ENCODE data around the gene MOV10L1.
"Not testable (repeated sequence)": the region's sequence is repeated elsewhere in the genome, so short reads cannot be mapped to it uniquely, and the experiment has no call there.

MOV10L1 gene

GRCh38 chr22:50165436-50166123, 75.8 kb downstream of the MOV10L1 start:
- DNase-seq: no peak

- no peak for DNase-seq
These were observed 78.1 kb downstream of the MOV10L1 start for GRCh38 chr22:50167689-50168489.

GRCh38 chr22:50168490-50169180, 78.8 kb downstream of the MOV10L1 start:
- DNase-seq: not testable (repeated sequence)

- DNase-seq: no peak
These were observed 79.5 kb downstream of the MOV10L1 start for GRCh38 chr22:50169181-50169759.

GRCh38 chr22:50169774-50170341, 80.1 kb downstream of the MOV10L1 start:
- peak; percentile 70 for DNase-seq

- no peak for DNase-seq
These were observed 80.9 kb downstream of the MOV10L1 start, which contains the start of gene PANX2 for GRCh38 chr22:50170453-50171318. Gene PANX2 (plus strand): TSS chr22:50170731. CDS start chr22:50170731, 0 bp downstream.

- no peak for DNase-seq
These were observed 81.6 kb downstream of the MOV10L1 start for GRCh38 chr22:50171319-50171964.

- no peak for DNase-seq
These were observed 82.2 kb downstream of the MOV10L1 start for GRCh38 chr22:50171965-50172421.

GRCh38 chr22:50173311-50173982, 83.6 kb downstream of the MOV10L1 start:
- DNase-seq: no peak

- DNase-seq: no peak
These were observed 84.2 kb downstream of the MOV10L1 start for GRCh38 chr22:50173983-50174355.

- no peak for DNase-seq
These were observed 84.8 kb downstream of the MOV10L1 start for GRCh38 chr22:50174382-50175190.

GRCh38 chr22:50175191-50175461, 85.3 kb downstream of the MOV10L1 start:
- DNase-seq: no peak

GRCh38 chr22:50175921-50176849, 86.4 kb downstream of the MOV10L1 start:
- no peak for DNase-seq

GRCh38 chr22:50176850-50177536, 87.2 kb downstream of the MOV10L1 start:
- DNase-seq: no peak

GRCh38 chr22:50177537-50178470, 88.0 kb downstream of the MOV10L1 start:
- no peak for DNase-seq

GRCh38 chr22:50178471-50178864, 88.7 kb downstream of the MOV10L1 start:
- no peak for DNase-seq
